GM12878 (cell line): Measurements from ENCODE around the gene MAP1LC3A. TPM values are rescaled to one million over a fixed set of nuclear protein-coding genes. Genes with fewer than 3 reads are reported as not detected.

ENCODE experiments used
- ASH2L ChIP-seq: fragments of 300-600, 200-600 bp; sonication (generic); IDR thresholded peaks from 2 replicates; pipeline ENCODE4 v1.6.1; 2017; ENCODE audit warnings: low read depth, mild to moderate bottlenecking, borderline replicate concordance
- BHLHE40 ChIP-seq, 2 experiments: fragments of 450-650 bp in 1 of 2; IDR thresholded peaks; 2 replicates each; pipeline ENCODE4 v1.6.1; 2011 to 2017; ENCODE audit warnings: low read depth in 2 of 2, borderline replicate concordance in 1 of 2, improper control_type of control experiment in 1 of 2, low read length in 1 of 2, mild to moderate bottlenecking in 1 of 2
- CBX3 ChIP-seq: fragments of 200-600 bp; sonication (generic); IDR thresholded peaks from 2 replicates; pipeline ENCODE4 v1.6.1; 2016; ENCODE audit warnings: low read depth, borderline replicate concordance
- EED ChIP-seq: sonication (generic); IDR thresholded peaks from 2 replicates; pipeline ENCODE4 v1.6.1; 2016; ENCODE audit warnings: antibody characterized with exemption, low read depth
- EP300 ChIP-seq, 2 experiments: fragments of 150-350 bp in 1 of 2; IDR thresholded peaks; 2 replicates each; pipeline ENCODE4 v1.6.1; 2011 to 2012; ENCODE audit warnings: low read depth in 2 of 2, low read length in 2 of 2, borderline replicate concordance in 1 of 2, improper control_type of control experiment in 1 of 2, inconsistent platforms in 1 of 2; ENCODE audit not compliant: control insufficient read depth in 1 of 2
- FOXK2 ChIP-seq: fragments of 450-650 bp; IDR thresholded peaks from 2 replicates; pipeline ENCODE4 v1.6.1; 2017; ENCODE audit warnings: mild to moderate bottlenecking, moderate library complexity
- HDGF ChIP-seq: fragments of 450-650 bp; IDR thresholded peaks from 2 replicates; pipeline ENCODE4 v1.6.1; 2016; ENCODE audit warnings: antibody characterized with exemption
- NBN ChIP-seq: fragments of 450-650 bp; IDR thresholded peaks from 2 replicates; pipeline ENCODE4 v1.6.1; 2016
- NFYB ChIP-seq: IDR thresholded peaks from 2 replicates; pipeline ENCODE4 v1.6.1; 2011; ENCODE audit warnings: low read depth, mild to moderate bottlenecking, low read length, improper control_type of control experiment, moderate library complexity; ENCODE audit not compliant: insufficient read depth
- TCF12 ChIP-seq: IDR thresholded peaks from 2 replicates; pipeline ENCODE4 v1.6.1; 2011; ENCODE audit warnings: low read depth, mild to moderate bottlenecking, low read length
- YY1 ChIP-seq: IDR thresholded peaks from 2 replicates; pipeline ENCODE4 v1.6.1; 2011; ENCODE audit warnings: low read depth, mild to moderate bottlenecking, low read length
- ZBED1 ChIP-seq: IDR thresholded peaks from 2 replicates; pipeline ENCODE4 v1.6.1; 2016; ENCODE audit warnings: borderline replicate concordance
- ZNF217 ChIP-seq: fragments of 450-650 bp; IDR thresholded peaks from 2 replicates; pipeline ENCODE4 v1.6.1; 2017; ENCODE audit warnings: antibody characterized with exemption, mild to moderate bottlenecking
- ZNF24 ChIP-seq: fragments of 450-650 bp; IDR thresholded peaks from 2 replicates; pipeline ENCODE4 v1.6.1; 2017; ENCODE audit warnings: antibody characterized with exemption, mild to moderate bottlenecking
- polyA plus RNA-seq, 11 experiments: library from polyadenylated mRNA; depleted of rRNA in 4 of 11; unstranded in 6 of 11; stranded (reverse) in 5 of 11; fragments of >200 nt; fragmentation: Nextera tagmentation in 4 of 11; fragmentation: Illumina TruSeq in 1 of 11; extraction: Ambion mirVana in 4 of 11; extraction: Trizol in 1 of 11; gene quantifications; 1 replicate in 1 of 11; 2 replicates in 10 of 11; pipeline versions ENCODE4 v1.2.1 to v1.2.3, GENCODE V29; 2011 to 2016; ENCODE audit warnings: inconsistent platforms in 2 of 11, missing spikeins in 2 of 11, low read depth in 1 of 11
- total RNA-seq, 4 experiments: library from RNA; depleted of rRNA in 3 of 4; stranded (reverse); fragments of >200 nt in 3 of 4; fragmentation: Illumina TruSeq in 1 of 4; extraction: Trizol in 1 of 4; gene quantifications; 2 replicates each; pipeline versions ENCODE4 v1.2.1 to v1.2.3, GENCODE V29; 2013 to 2021
- TF ChIP-seq, protein P1 (sequence below): fragments of 450-650 bp; formaldehyde crosslinking; IDR thresholded peaks from 2 replicates; pipeline ENCODE4 v1.4.0; 2020; ENCODE audit warnings: mild to moderate bottlenecking, moderate library complexity
- TF ChIP-seq, protein P2 (sequence below): fragments of 450-650 bp; IDR thresholded peaks from 2 replicates; pipeline ENCODE4 v1.6.1; 2017; ENCODE audit warnings: antibody characterized with exemption, mild to moderate bottlenecking, moderate library complexity
- TF ChIP-seq, protein P3 (sequence below), 3 experiments: IDR thresholded peaks in 2 of 3; conservative IDR thresholded peaks in 1 of 3; 2 replicates each; pipeline ENCODE4 v1.5.1; 2011; ENCODE audit warnings: low read depth in 3 of 3, low read length in 3 of 3, mild to moderate bottlenecking in 3 of 3, control low read depth in 2 of 3, moderate library complexity in 2 of 3, inconsistent platforms in 1 of 3, mixed read lengths in 1 of 3; ENCODE audit not compliant: control insufficient read depth in 2 of 3, insufficient read depth in 1 of 3; ENCODE audit errors: extremely low read depth in 1 of 3

Gene MAP1LC3A
- total and polyA plus RNA-seq, 10 of the 15 experiments (the other 5 are each of a cell fraction or from before 2014, with no cell fraction given) = 0.27 to 1.2 (median 0.39) TPM; not detected in 4

DNA sequence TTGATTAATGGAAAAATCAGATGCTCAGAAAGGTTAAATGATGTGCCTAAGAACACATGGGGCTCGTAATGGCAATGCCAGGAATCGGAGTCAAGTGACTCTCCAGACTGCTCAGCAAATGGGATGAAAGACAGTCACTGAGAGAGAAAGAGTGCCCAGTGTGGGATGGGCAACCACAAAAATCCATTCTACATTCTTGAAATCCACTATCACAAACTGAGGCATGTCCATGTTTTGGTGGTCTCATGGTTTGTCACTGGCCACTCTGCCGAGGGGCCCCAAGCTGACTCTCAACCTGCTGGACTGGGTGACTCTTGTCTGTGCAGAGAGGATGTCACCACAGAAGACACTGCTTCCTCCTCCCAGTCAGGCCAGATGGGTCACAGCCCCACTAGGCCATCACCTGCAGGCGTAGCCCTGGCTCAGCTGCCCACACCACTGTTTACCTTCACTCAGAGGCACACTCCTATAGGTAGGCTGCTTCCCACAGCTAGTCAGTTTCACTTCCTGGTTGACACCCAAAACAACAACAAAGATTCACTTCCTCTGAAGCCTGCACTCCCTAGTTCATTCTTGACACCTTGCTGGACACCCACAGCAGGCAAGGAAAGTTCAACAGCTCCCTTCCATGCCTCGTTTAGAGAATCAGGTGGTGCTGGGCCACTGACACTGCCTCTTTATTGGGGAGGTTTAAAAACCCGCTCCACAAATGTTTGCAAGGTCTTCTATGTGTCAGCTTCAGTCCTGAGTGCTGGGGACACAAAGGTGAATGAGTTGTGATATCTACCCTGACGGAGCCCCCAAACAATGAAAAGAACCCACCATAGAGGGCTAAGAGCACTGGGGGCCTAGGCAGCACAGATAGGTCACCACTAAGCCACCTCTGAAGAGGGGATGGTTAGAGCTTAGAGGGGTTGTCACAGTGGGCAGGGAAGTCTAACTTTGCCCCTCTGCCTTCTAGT, 21.7 kb downstream of the MAP1LC3A start (continued):
- TF ChIP-seq, protein P1, sequence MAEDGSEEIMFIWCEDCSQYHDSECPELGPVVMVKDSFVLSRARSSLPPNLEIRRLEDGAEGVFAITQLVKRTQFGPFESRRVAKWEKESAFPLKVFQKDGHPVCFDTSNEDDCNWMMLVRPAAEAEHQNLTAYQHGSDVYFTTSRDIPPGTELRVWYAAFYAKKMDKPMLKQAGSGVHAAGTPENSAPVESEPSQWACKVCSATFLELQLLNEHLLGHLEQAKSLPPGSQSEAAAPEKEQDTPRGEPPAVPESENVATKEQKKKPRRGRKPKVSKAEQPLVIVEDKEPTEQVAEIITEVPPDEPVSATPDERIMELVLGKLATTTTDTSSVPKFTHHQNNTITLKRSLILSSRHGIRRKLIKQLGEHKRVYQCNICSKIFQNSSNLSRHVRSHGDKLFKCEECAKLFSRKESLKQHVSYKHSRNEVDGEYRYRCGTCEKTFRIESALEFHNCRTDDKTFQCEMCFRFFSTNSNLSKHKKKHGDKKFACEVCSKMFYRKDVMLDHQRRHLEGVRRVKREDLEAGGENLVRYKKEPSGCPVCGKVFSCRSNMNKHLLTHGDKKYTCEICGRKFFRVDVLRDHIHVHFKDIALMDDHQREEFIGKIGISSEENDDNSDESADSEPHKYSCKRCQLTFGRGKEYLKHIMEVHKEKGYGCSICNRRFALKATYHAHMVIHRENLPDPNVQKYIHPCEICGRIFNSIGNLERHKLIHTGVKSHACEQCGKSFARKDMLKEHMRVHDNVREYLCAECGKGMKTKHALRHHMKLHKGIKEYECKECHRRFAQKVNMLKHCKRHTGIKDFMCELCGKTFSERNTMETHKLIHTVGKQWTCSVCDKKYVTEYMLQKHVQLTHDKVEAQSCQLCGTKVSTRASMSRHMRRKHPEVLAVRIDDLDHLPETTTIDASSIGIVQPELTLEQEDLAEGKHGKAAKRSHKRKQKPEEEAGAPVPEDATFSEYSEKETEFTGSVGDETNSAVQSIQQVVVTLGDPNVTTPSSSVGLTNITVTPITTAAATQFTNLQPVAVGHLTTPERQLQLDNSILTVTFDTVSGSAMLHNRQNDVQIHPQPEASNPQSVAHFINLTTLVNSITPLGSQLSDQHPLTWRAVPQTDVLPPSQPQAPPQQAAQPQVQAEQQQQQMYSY (CRISPR knock-in tag) = no peak
- TF ChIP-seq TCF12 (no peak), BHLHE40 (IDR thresholded peaks at IDR 0.05; ENCODE audit: borderline replicate concordance in 1 of 2, low read depth in 2 of 2, low read length in 1 of 2) (peak; percentile 35 to 57; a peak in 2 of 4 replicates), NBN (0 out of 2 replicates have a peak, but pooled peaks have one; percentile 38), FOXK2 (peak; percentile 76), ZBED1 (no peak), EP300 (IDR thresholded peaks at IDR 0.05; ENCODE audit: borderline replicate concordance in 1 of 2, control insufficient read depth in 1 of 2, low read depth in 2 of 2, low read length in 2 of 2) (peak in 1 of 2 experiments; percentile 37; a peak in 1 of 4 replicates), CBX3 (no peak), ZNF24 (no peak), ASH2L (no peak), YY1 (no peak), NFYB (0 out of 2 replicates have a peak, but pooled peaks have one; percentile 40), ZNF217 (0 out of 2 replicates have a peak, but pooled peaks have one; percentile 19), EED (no peak), HDGF (peak; percentile 70; the same call in 1 of the 2 replicates)
- TF ChIP-seq, protein P2, sequence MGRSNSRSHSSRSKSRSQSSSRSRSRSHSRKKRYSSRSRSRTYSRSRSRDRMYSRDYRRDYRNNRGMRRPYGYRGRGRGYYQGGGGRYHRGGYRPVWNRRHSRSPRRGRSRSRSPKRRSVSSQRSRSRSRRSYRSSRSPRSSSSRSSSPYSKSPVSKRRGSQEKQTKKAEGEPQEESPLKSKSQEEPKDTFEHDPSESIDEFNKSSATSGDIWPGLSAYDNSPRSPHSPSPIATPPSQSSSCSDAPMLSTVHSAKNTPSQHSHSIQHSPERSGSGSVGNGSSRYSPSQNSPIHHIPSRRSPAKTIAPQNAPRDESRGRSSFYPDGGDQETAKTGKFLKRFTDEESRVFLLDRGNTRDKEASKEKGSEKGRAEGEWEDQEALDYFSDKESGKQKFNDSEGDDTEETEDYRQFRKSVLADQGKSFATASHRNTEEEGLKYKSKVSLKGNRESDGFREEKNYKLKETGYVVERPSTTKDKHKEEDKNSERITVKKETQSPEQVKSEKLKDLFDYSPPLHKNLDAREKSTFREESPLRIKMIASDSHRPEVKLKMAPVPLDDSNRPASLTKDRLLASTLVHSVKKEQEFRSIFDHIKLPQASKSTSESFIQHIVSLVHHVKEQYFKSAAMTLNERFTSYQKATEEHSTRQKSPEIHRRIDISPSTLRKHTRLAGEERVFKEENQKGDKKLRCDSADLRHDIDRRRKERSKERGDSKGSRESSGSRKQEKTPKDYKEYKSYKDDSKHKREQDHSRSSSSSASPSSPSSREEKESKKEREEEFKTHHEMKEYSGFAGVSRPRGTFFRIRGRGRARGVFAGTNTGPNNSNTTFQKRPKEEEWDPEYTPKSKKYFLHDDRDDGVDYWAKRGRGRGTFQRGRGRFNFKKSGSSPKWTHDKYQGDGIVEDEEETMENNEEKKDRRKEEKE = no peak
- TF ChIP-seq, protein P3, sequence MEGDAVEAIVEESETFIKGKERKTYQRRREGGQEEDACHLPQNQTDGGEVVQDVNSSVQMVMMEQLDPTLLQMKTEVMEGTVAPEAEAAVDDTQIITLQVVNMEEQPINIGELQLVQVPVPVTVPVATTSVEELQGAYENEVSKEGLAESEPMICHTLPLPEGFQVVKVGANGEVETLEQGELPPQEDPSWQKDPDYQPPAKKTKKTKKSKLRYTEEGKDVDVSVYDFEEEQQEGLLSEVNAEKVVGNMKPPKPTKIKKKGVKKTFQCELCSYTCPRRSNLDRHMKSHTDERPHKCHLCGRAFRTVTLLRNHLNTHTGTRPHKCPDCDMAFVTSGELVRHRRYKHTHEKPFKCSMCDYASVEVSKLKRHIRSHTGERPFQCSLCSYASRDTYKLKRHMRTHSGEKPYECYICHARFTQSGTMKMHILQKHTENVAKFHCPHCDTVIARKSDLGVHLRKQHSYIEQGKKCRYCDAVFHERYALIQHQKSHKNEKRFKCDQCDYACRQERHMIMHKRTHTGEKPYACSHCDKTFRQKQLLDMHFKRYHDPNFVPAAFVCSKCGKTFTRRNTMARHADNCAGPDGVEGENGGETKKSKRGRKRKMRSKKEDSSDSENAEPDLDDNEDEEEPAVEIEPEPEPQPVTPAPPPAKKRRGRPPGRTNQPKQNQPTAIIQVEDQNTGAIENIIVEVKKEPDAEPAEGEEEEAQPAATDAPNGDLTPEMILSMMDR (IDR thresholded peaks at IDR 0.05 in 2 of 3, conservative IDR thresholded peaks at IDR 0.05 in 1 of 3; ENCODE audit: control insufficient read depth in 2 of 3, extremely low read depth in 1 of 3, insufficient read depth in 1 of 3, low read depth in 3 of 3, low read length in 3 of 3) = no peak
